ENCODE data around the gene GALNTL6.

DNA sequence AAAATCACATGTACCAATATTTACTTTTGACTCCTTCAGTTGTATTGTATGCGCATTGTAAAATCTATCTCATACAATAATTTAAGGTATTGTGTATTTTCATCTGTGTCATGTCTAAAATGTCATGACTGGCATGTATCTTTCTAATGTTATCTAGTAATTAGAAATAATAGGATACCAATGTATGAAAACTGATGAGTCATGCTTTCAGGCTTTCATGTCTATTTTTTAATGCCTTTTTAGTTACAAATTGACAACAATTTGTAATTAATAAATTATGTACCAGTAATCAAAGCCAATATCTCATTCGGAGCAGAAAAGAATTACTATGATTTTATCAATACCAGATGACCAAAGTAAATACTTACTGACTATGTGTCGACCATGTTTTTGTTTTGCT, 107.7 kb downstream of the GALNTL6 start:
- TF ChIP-seq GABPA (IDR thresholded peaks at IDR 0.05; ENCODE audit: low read depth) (no peak), POLR2AphosphoS5 (IDR thresholded peaks at IDR 0.05; ENCODE audit: low read depth) (no peak), SPI1 (IDR thresholded peaks at IDR 0.05; ENCODE audit: borderline replicate concordance, low read depth) (no peak), REST (IDR thresholded peaks at IDR 0.05; ENCODE audit: insufficient replicate concordance, low read depth) (no peak)
- TF ChIP-seq, protein P1, sequence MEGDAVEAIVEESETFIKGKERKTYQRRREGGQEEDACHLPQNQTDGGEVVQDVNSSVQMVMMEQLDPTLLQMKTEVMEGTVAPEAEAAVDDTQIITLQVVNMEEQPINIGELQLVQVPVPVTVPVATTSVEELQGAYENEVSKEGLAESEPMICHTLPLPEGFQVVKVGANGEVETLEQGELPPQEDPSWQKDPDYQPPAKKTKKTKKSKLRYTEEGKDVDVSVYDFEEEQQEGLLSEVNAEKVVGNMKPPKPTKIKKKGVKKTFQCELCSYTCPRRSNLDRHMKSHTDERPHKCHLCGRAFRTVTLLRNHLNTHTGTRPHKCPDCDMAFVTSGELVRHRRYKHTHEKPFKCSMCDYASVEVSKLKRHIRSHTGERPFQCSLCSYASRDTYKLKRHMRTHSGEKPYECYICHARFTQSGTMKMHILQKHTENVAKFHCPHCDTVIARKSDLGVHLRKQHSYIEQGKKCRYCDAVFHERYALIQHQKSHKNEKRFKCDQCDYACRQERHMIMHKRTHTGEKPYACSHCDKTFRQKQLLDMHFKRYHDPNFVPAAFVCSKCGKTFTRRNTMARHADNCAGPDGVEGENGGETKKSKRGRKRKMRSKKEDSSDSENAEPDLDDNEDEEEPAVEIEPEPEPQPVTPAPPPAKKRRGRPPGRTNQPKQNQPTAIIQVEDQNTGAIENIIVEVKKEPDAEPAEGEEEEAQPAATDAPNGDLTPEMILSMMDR (IDR thresholded peaks at IDR 0.05; ENCODE audit: insufficient read depth, low read length), result no peak

Data from HL-60 (cell line).